Endothelial cell of umbilical vein (primary cell): ENCODE measurements around the gene RAB3C.

Experiments used
- EZH2 ChIP-seq: IDR thresholded peaks from 2 replicates; pipeline ENCODE4 v1.6.1; 2012; ENCODE audit warnings: borderline replicate concordance, low read depth, mild to moderate bottlenecking, moderate library complexity, low read length, inconsistent platforms; ENCODE audit not compliant: severe bottlenecking
- FOS ChIP-seq: IDR thresholded peaks from 2 replicates; pipeline ENCODE4 v1.6.1; 2011; ENCODE audit warnings: mild to moderate bottlenecking, low read length, moderate library complexity, borderline replicate concordance; ENCODE audit not compliant: insufficient read depth
- POLR2A ChIP-seq: IDR thresholded peaks from 2 replicates; pipeline ENCODE4 v1.6.1; 2012; ENCODE audit warnings: low read depth, mild to moderate bottlenecking, control low read depth, low read length
- POLR2AphosphoS5 ChIP-seq: IDR thresholded peaks from 2 replicates; pipeline ENCODE4 v1.6.1; 2012; ENCODE audit warnings: low read depth, mild to moderate bottlenecking, control low read depth, low read length, moderate library complexity; ENCODE audit not compliant: insufficient read depth
- TF ChIP-seq, protein P1 (sequence below), 2 donors: IDR thresholded peaks; 1 replicate in 1 of 2; 2 replicates in 1 of 2; pipeline ENCODE4 v1.5.1; 2011; ENCODE audit warnings: low read length in 2 of 2, mild to moderate bottlenecking in 2 of 2, moderate library complexity in 2 of 2, control low read depth in 1 of 2, inconsistent platforms in 1 of 2, low read depth in 1 of 2; ENCODE audit not compliant: insufficient read depth in 1 of 2; ENCODE audit errors: extremely low read depth in 1 of 2
- TF ChIP-seq, protein P2 (sequence below): IDR thresholded peaks from 2 replicates; pipeline ENCODE4 v1.6.1; 2011; ENCODE audit not compliant: insufficient read depth, insufficient read length

DNA sequence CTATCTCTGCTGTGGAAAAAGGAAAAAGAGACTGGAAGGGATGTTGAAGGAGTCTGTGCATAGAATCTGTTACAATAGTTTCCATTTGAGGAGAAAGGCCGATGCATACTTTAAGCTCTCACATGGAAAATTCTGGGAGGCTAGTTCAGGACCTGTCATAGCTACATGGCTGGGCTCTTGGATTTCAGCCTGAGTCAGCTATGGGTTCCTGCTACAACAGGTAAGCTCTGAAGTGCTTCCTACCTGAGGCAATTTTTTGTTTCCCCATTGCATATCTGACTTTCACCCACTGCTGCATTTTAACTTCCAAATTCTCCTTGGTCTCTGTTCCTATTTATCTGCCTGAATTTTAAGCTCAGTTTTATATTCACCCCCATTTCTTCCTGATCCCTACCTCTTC, 310.7 kb downstream of the RAB3C start:
- TF ChIP-seq, protein P1, sequence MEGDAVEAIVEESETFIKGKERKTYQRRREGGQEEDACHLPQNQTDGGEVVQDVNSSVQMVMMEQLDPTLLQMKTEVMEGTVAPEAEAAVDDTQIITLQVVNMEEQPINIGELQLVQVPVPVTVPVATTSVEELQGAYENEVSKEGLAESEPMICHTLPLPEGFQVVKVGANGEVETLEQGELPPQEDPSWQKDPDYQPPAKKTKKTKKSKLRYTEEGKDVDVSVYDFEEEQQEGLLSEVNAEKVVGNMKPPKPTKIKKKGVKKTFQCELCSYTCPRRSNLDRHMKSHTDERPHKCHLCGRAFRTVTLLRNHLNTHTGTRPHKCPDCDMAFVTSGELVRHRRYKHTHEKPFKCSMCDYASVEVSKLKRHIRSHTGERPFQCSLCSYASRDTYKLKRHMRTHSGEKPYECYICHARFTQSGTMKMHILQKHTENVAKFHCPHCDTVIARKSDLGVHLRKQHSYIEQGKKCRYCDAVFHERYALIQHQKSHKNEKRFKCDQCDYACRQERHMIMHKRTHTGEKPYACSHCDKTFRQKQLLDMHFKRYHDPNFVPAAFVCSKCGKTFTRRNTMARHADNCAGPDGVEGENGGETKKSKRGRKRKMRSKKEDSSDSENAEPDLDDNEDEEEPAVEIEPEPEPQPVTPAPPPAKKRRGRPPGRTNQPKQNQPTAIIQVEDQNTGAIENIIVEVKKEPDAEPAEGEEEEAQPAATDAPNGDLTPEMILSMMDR (IDR thresholded peaks at IDR 0.05; ENCODE audit: extremely low read depth in 1 of 2, insufficient read depth in 1 of 2, low read depth in 1 of 2, low read length in 2 of 2): no peak
- TF ChIP-seq POLR2A (no peak), POLR2AphosphoS5 (no peak), EZH2 (no peak), FOS (no peak)
- TF ChIP-seq, protein P2, sequence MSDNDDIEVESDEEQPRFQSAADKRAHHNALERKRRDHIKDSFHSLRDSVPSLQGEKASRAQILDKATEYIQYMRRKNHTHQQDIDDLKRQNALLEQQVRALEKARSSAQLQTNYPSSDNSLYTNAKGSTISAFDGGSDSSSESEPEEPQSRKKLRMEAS: no peak
